Stimulated activated CD4-positive, alpha-beta T cell treated with anti-CD3 and anti-CD28 coated beads, Interleukin-12 subunit alpha, Interleukin-12 subunit beta, amount 100 ng/mL, for 4 hours (primary cell): ENCODE data around the gene PITX2.

Experiments used
- DNase-seq: peaks from one replicate; pipeline ENCODE4 v3.0.0-alpha.2; 2020

Gene PITX2

GRCh38 chr4:110622841-110623717, at the start of gene PITX2:
TSS of gene PITX2 (minus strand) at chr4:110623077. CDS start at chr4:110622460, 617 bp downstream.
- DNase-seq: peak; percentile 42

GRCh38 chr4:110671679-110672078, 48.8 kb upstream of the PITX2 start:
- DNase-seq: no peak

GRCh38 chr4:110669663-110670062, 46.8 kb upstream of the PITX2 start:
- no peak for DNase-seq

GRCh38 chr4:110668463-110669235, 45.8 kb upstream of the PITX2 start:
- no peak for DNase-seq

GRCh38 chr4:110667670-110668069, 44.8 kb upstream of the PITX2 start:
- DNase-seq: no peak

GRCh38 chr4:110666030-110666429, 43.2 kb upstream of the PITX2 start:
- DNase-seq: no peak

- no peak for DNase-seq
Observed at GRCh38 chr4:110663738-110664444, 41.0 kb upstream of the PITX2 start.

- DNase-seq: no peak
Observed at GRCh38 chr4:110663206-110663605, 40.3 kb upstream of the PITX2 start.

- no peak for DNase-seq
Observed at GRCh38 chr4:110660755-110661154, 37.9 kb upstream of the PITX2 start.

GRCh38 chr4:110654254-110654635, 31.4 kb upstream of the PITX2 start:
- DNase-seq: no peak

- no peak for DNase-seq
Observed at GRCh38 chr4:110653321-110654253, 30.7 kb upstream of the PITX2 start.

GRCh38 chr4:110644008-110644407, 21.1 kb upstream of the PITX2 start:
- DNase-seq: no peak

- DNase-seq: no peak
Observed at GRCh38 chr4:110643096-110643495, 20.2 kb upstream of the PITX2 start.

GRCh38 chr4:110641218-110641617, 18.3 kb upstream of the PITX2 start:
- DNase-seq: no peak

GRCh38 chr4:110640576-110640975, 17.7 kb upstream of the PITX2 start:
- no peak for DNase-seq

- DNase-seq: no peak
Observed at GRCh38 chr4:110639207-110640090, 16.6 kb upstream of the PITX2 start.

- DNase-seq: no peak
Observed at GRCh38 chr4:110638089-110638746, 15.3 kb upstream of the PITX2 start.

- DNase-seq: no peak
Observed at GRCh38 chr4:110637408-110638088, 14.7 kb upstream of the PITX2 start.

GRCh38 chr4:110636680-110637407, 14.0 kb upstream of the PITX2 start:
- DNase-seq: no peak
